H9 (cell line): ENCODE results near the gene SMIM3. TPM values are rescaled to one million over a fixed set of nuclear protein-coding genes. Genes with fewer than 3 reads are reported as not detected.
"Not testable (repeated sequence)": the region's sequence is repeated elsewhere in the genome, so short reads cannot be mapped to it uniquely, and the experiment has no call there.

Experiments
- DNase-seq: peaks from one replicate; pipeline ENCODE4 v3.0.0-alpha.2; 2017
- H2AFZ ChIP-seq: one replicate; pipeline ENCODE4 v1.6.1; 2013; ENCODE audit warnings: mild to moderate bottlenecking, low read length, control low read depth, moderate library complexity
- H2AK5ac ChIP-seq: 2 replicates; pipeline ENCODE4 v1.6.1; 2013; ENCODE audit warnings: low read length, control low read depth, mixed read lengths; ENCODE audit not compliant: insufficient read length
- H2BK120ac ChIP-seq: one replicate; pipeline ENCODE4 v1.6.1; 2013; ENCODE audit warnings: low read depth, mild to moderate bottlenecking, low read length, control low read depth, inconsistent platforms; ENCODE audit not compliant: poor library complexity, severe bottlenecking
- H2BK12ac ChIP-seq: 2 replicates; pipeline ENCODE4 v1.6.1; 2013; ENCODE audit warnings: low read length, control low read depth, mixed read lengths, low read depth; ENCODE audit not compliant: insufficient read length
- H2BK15ac ChIP-seq: 2 replicates; pipeline ENCODE4 v1.6.1; 2013; ENCODE audit warnings: low read depth, low read length, control low read depth
- H2BK20ac ChIP-seq: one replicate; pipeline ENCODE4 v1.6.1; 2013; ENCODE audit warnings: low read depth, mild to moderate bottlenecking, low read length, control low read depth, inconsistent platforms; ENCODE audit not compliant: poor library complexity, severe bottlenecking
- H2BK5ac ChIP-seq: 2 replicates; pipeline ENCODE4 v1.6.1; 2013; ENCODE audit warnings: low read length, control low read depth, mixed read lengths; ENCODE audit not compliant: insufficient read length
- H3K14ac ChIP-seq: 2 replicates; pipeline ENCODE4 v1.6.1; 2013; ENCODE audit warnings: low read length, control low read depth; ENCODE audit not compliant: insufficient read depth
- H3K18ac ChIP-seq: 2 replicates; pipeline ENCODE4 v1.6.1; 2013; ENCODE audit warnings: low read depth, mild to moderate bottlenecking, mixed read lengths, low read length, control low read depth; ENCODE audit not compliant: insufficient read length
- H3K23ac ChIP-seq: 2 replicates; pipeline ENCODE4 v1.6.1; 2013; ENCODE audit warnings: low read length, control low read depth, mixed read lengths, low read depth; ENCODE audit not compliant: insufficient read length
- H3K23me2 ChIP-seq: 2 replicates; pipeline ENCODE4 v1.6.1; 2013; ENCODE audit warnings: low read depth, mild to moderate bottlenecking, mixed read lengths, low read length, control low read depth; ENCODE audit not compliant: insufficient read length, poor library complexity, severe bottlenecking
- H3K27ac ChIP-seq: 2 replicates; pipeline ENCODE4 v1.5.1; 2013; ENCODE audit warnings: low read length, control low read depth, mixed read lengths, low read depth; ENCODE audit not compliant: insufficient read length
- H3K27me3 ChIP-seq: 2 replicates; pipeline ENCODE4 v1.6.1; 2013; ENCODE audit warnings: low read length, control low read depth, inconsistent platforms; ENCODE audit not compliant: insufficient read depth
- H3K4ac ChIP-seq: 2 replicates; pipeline ENCODE4 v1.6.1; 2013; ENCODE audit warnings: low read depth, mild to moderate bottlenecking, control low read depth, inconsistent platforms, low read length, moderate library complexity
- H3K4me1 ChIP-seq: 2 replicates; pipeline ENCODE4 v1.6.1; 2013; ENCODE audit warnings: low read length, control low read depth, inconsistent platforms; ENCODE audit not compliant: insufficient read depth
- H3K4me2 ChIP-seq: 2 replicates; pipeline ENCODE4 v1.6.1; 2013; ENCODE audit warnings: low read length, control low read depth, mixed read lengths; ENCODE audit not compliant: insufficient read length, insufficient read depth
- H3K56ac ChIP-seq: 2 replicates; pipeline ENCODE4 v1.6.1; 2013; ENCODE audit warnings: low read depth, mild to moderate bottlenecking, mixed read lengths, low read length, control low read depth; ENCODE audit not compliant: insufficient read length
- H3K79me1 ChIP-seq: 2 replicates; pipeline ENCODE4 v1.6.1; 2013; ENCODE audit warnings: low read depth, mild to moderate bottlenecking, moderate library complexity, low read length, control low read depth, inconsistent platforms; ENCODE audit not compliant: insufficient read depth, poor library complexity, severe bottlenecking
- H3K79me2 ChIP-seq: 2 replicates; pipeline ENCODE4 v1.6.1; 2013; ENCODE audit warnings: low read length, control low read depth, inconsistent platforms; ENCODE audit not compliant: insufficient read depth
- H3K9ac ChIP-seq: 2 replicates; pipeline ENCODE4 v1.6.1; 2013; ENCODE audit warnings: low read length, control low read depth, mixed read lengths; ENCODE audit not compliant: insufficient read length; ENCODE audit errors: extremely low read depth
- H3K9me3 ChIP-seq: one replicate; pipeline ENCODE4 v1.6.1; 2013; ENCODE audit warnings: low read depth, low read length, inconsistent platforms; ENCODE audit not compliant: control insufficient read depth
- H3T11ph ChIP-seq: one replicate; pipeline ENCODE4 v1.6.1; 2013; ENCODE audit warnings: mild to moderate bottlenecking, low read length, control low read depth, inconsistent platforms
- H4K20me1 ChIP-seq: one replicate; pipeline ENCODE4 v1.6.1; 2013; ENCODE audit not compliant: control insufficient read depth, insufficient read length, insufficient read depth
- H4K5ac ChIP-seq: 2 replicates; pipeline ENCODE4 v1.6.1; 2013; ENCODE audit warnings: low read depth, mild to moderate bottlenecking, mixed read lengths, low read length, control low read depth; ENCODE audit not compliant: insufficient read length
- H4K8ac ChIP-seq: replicated peaks from 2 replicates; pipeline ENCODE4 v1.6.1; 2013; ENCODE audit warnings: low read length, control low read depth, mixed read lengths, low read depth; ENCODE audit not compliant: insufficient read length
- H4K91ac ChIP-seq: 2 replicates; pipeline ENCODE4 v1.6.1; 2013; ENCODE audit warnings: low read depth, mild to moderate bottlenecking, moderate library complexity, mixed read lengths, low read length, control low read depth; ENCODE audit not compliant: insufficient read length
- H3K27ac Mint-ChIP-seq, 3 experiments: 2 replicates in 2 of 3; 3 replicates in 1 of 3; pipeline ENCODE4 v1.8.0; 2020 to 2021; ENCODE audit warnings: mixed read lengths in 3 of 3, mild to moderate bottlenecking in 1 of 3, moderate library complexity in 1 of 3
- H3K27me3 Mint-ChIP-seq: 2 replicates; pipeline ENCODE4 v1.8.0; 2021; ENCODE audit warnings: low read depth, mild to moderate bottlenecking, moderate library complexity, mixed read lengths
- H3K36me3 Mint-ChIP-seq, 3 experiments: 2 replicates in 2 of 3; 3 replicates in 1 of 3; pipeline ENCODE4 v1.8.0; 2020 to 2021; ENCODE audit warnings: low read depth in 3 of 3, mixed read lengths in 3 of 3; ENCODE audit not compliant: insufficient read depth in 1 of 3
- H3K4me1 Mint-ChIP-seq, 2 experiments: 2 replicates each; pipeline ENCODE4 v1.8.0; 2020; ENCODE audit warnings: mixed read lengths in 2 of 2
- H3K4me3 Mint-ChIP-seq, 2 experiments: 2 replicates in 1 of 2; 3 replicates in 1 of 2; pipeline ENCODE4 v1.8.0; 2020 to 2021; ENCODE audit warnings: mild to moderate bottlenecking in 2 of 2, mixed read lengths in 2 of 2, moderate library complexity in 1 of 2
- H3K9me3 Mint-ChIP-seq, 2 experiments: 2 replicates in 1 of 2; 3 replicates in 1 of 2; pipeline ENCODE4 v1.8.0; 2020; ENCODE audit warnings: mild to moderate bottlenecking in 2 of 2, mixed read lengths in 2 of 2, moderate library complexity in 1 of 2
- WGBS: extraction: QIAGEN DNeasy Blood & Tissue Kit; methylation state at CpG from one replicate; pipeline ENCODE4 v1.1.7; 2013; ENCODE audit warnings: missing lambda C conversion rate, low lambda C conversion rate, mixed read lengths; ENCODE audit not compliant: insufficient read length; ENCODE audit errors: extremely low coverage; 5-methylcytosine and 5-hydroxymethylcytosine counted together
- total RNA-seq: library from RNA; stranded (reverse); gene quantifications from 2 replicates; pipeline ENCODE4 v1.2.1, GENCODE V29; 2021
- TF ChIP-seq, protein P1 (sequence below): fragments of 200-600 bp; sonication (generic); conservative IDR thresholded peaks from 3 replicates; pipeline ENCODE4 v1.8.0; 2021; ENCODE audit warnings: antibody characterized with exemption, mild to moderate bottlenecking

Gene SMIM3
- total RNA-seq, 1 experiment from 2014 or later = 42.0 TPM

DNA sequence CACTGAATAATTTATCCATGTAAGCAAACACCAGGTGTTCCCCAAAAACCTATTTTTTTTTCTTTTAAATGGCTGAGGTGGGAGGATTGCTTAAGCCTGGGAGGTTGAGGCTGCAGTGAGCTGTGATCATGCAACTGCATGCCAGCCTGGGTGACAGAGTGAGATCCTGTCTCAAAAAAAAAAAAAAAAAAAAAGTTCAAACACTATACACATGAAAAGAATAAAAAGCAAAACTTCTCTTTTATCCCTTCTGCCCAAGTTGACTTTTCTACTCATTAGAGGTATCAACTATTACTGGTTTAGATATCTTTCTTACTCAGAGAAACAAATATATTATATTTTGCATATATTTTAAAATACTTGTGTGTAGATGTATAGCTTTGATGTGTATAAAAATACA, 37.6 kb upstream of the SMIM3 start:
- no peaks in the 10 kb centered on the region for H3K23me2 ChIP-seq
- H2BK20ac ChIP-seq = no peak overlapping the region
- no peak overlapping the region for H3K9ac ChIP-seq
- H3K79me1 ChIP-seq = no peaks in the 10 kb centered on the region
- no peak overlapping the region for H3K56ac ChIP-seq
- H4K5ac ChIP-seq = no peak overlapping the region
- H2BK120ac ChIP-seq = no peak overlapping the region
- no peak overlapping the region for H3K14ac ChIP-seq
- H2AK5ac ChIP-seq = no peak overlapping the region
- H2BK12ac ChIP-seq = no peak overlapping the region
- H2BK15ac ChIP-seq = no peak overlapping the region
- Mint-ChIP-seq H3K27ac (no peak overlapping the region), H3K27me3 (no peaks in the 10 kb centered on the region), H3K4me3 (no peak overlapping the region), H3K4me1 (peaks cover 29 to 34% of the 10 kb centered on the region in 2 experiments), H3K36me3 (peaks cover 36 to 45% (median 38%) of the 10 kb centered on the region in 3 experiments), H3K9me3 (peaks cover 21 to 26% of the 10 kb centered on the region in 2 experiments)
- no peak overlapping the region for H3K23ac ChIP-seq
- no peak overlapping the region for H3K27ac ChIP-seq
- H3K4ac ChIP-seq = no peak overlapping the region
- peaks cover 2% of the 10 kb centered on the region; the same call in 1 of the 2 replicates for H3K4me1 ChIP-seq
- no peak overlapping the region for H4K8ac ChIP-seq
- no peak overlapping the region for H4K91ac ChIP-seq
- no peaks in the 10 kb centered on the region; the same call in 1 of the 2 replicates for H3K79me2 ChIP-seq
- H4K20me1 ChIP-seq = no peaks in the 10 kb centered on the region
- no peaks in the 10 kb centered on the region for H3K9me3 ChIP-seq
- no peaks in the 10 kb centered on the region for H3K27me3 ChIP-seq
- H2AFZ ChIP-seq = no peak overlapping the region
- no peak overlapping the region for H3T11ph ChIP-seq
- H3K18ac ChIP-seq = no peak overlapping the region
- TF ChIP-seq, protein P1, sequence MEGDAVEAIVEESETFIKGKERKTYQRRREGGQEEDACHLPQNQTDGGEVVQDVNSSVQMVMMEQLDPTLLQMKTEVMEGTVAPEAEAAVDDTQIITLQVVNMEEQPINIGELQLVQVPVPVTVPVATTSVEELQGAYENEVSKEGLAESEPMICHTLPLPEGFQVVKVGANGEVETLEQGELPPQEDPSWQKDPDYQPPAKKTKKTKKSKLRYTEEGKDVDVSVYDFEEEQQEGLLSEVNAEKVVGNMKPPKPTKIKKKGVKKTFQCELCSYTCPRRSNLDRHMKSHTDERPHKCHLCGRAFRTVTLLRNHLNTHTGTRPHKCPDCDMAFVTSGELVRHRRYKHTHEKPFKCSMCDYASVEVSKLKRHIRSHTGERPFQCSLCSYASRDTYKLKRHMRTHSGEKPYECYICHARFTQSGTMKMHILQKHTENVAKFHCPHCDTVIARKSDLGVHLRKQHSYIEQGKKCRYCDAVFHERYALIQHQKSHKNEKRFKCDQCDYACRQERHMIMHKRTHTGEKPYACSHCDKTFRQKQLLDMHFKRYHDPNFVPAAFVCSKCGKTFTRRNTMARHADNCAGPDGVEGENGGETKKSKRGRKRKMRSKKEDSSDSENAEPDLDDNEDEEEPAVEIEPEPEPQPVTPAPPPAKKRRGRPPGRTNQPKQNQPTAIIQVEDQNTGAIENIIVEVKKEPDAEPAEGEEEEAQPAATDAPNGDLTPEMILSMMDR = no peak
- no peak overlapping the region for H2BK5ac ChIP-seq
- no peak for DNase-seq
- no peak overlapping the region for H3K4me2 ChIP-seq

DNA sequence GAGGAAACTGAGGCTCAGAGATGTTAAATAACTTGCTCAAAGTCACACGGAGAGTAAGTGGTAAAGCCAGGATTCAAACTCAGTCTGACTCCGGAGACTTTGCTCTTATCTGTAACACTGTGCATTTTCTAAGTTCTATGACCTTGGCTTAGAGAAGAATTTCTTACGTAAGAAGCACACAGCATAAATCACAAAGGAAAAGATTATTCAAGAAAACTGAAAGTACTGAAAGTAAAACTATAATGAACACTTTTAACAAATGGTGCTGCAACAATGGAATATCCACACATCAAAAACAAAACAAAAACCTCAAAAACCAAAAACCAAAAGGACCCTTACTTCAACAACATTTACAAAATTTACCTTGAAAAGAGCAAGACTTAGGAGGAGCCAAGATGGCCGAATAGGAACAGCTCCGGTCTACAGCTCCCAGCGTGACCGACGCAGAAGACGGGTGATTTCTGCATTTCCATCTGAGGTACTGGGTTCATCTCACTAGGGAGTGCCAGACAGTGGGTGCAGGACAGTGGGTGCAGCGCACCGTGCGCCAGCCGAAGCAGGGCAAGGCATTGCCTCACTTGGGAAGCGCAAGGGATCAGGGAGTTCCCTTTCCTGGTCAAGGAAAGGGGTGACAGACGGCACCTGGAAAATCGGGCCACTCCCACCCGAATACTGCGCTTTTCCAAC, 36.0 kb upstream of the SMIM3 start:
- not testable (repeated sequence) for H3K56ac ChIP-seq, H3K23ac ChIP-seq, H3K18ac ChIP-seq, H2BK12ac ChIP-seq, H2BK5ac ChIP-seq, DNase-seq, H3K79me1 ChIP-seq, H2BK120ac ChIP-seq, H3K4me2 ChIP-seq, H2BK15ac ChIP-seq, H3K9ac ChIP-seq, H3K27ac ChIP-seq, H3K4me1 ChIP-seq, H2AK5ac ChIP-seq, H3K27me3 ChIP-seq, H3K14ac ChIP-seq, H3K9me3 ChIP-seq, H3K79me2 ChIP-seq, H3K27me3 Mint-ChIP-seq, H2AFZ ChIP-seq, H3K23me2 ChIP-seq, H4K91ac ChIP-seq, H3K4me3 Mint-ChIP-seq, H4K8ac ChIP-seq, H4K5ac ChIP-seq, H2BK20ac ChIP-seq, H3K27ac Mint-ChIP-seq, H3T11ph ChIP-seq, H3K4ac ChIP-seq, H4K20me1 ChIP-seq
- WGBS = no CpG with 5 or more reads among the region's 18 CpGs
- Mint-ChIP-seq H3K4me1 (peaks cover 19% of the 10 kb centered on the region in 2 experiments), H3K36me3 (peaks cover 22 to 33% (median 29%) of the 10 kb centered on the region in 3 experiments), H3K9me3 (peaks cover 13 to 18% of the 10 kb centered on the region in 2 experiments)
